SW 1271 (cell line): Measurements from ENCODE around the gene CRADD.

ENCODE experiments used
- DNase-seq, 2 experiments: peaks; one replicate each; lab custom pipeline; 2025; lab: John Stamatoyannopoulos, UW

CRADD gene

DNA sequence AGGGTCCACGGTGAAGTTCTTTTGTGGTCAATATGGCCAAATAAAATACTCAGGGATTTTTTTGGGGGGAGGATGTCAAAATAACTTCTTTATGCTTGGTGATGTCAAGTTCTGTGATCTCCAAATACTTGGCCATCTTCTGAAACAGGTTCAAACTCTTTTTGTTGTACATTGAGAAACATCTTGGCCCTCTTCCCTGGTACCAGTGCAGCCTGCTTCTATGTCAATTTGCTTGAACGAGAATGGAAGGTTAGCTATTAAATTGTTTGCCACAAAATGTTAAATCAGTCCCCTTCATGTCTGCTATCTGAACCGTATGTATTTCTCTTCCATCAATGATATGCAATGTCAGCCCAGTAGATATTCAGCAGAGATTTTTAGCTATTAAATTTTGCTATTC lies 6.1 kb upstream of the CRADD start:
- DNase-seq = no peak

DNA sequence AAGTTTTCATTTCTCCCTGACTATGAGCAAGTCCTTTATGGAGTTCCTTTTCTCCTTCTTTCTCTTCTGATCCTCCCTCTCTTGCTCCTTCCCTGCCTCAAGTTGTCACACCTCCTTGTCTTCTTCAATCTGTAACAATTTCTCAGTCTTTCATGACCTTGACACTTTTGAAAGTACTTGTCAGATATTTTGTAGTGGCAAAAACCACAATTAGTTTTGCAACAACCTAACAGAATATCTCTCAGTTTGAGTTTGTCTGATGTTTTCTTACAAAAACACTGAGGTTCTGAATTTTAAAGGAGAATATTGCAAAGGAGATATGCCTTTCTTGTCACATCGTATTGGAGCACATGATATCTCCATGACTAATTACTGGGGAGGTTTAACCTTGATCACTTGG lies 4.1 kb upstream of the CRADD start:
- no peak for DNase-seq

DNA sequence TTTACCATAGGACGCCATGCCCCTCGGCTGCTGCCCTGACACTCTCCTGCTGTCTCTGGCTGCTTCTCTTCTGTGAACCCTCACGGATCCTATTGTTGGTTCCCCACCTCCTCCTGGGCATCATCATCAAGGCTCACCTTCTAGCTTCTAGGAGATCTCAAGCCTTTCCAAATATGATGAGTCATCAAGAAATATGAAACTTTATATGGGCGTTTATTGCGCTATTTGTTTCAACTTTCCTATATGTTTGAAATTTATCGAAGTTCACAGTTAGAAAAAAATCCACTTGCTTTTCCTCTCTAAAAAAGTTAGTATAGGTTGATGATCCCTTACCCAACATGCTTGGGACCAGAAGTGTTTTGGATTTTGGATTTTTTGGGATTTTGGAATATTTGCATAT lies 2.8 kb upstream of the CRADD start:
- DNase-seq = no peak

DNA sequence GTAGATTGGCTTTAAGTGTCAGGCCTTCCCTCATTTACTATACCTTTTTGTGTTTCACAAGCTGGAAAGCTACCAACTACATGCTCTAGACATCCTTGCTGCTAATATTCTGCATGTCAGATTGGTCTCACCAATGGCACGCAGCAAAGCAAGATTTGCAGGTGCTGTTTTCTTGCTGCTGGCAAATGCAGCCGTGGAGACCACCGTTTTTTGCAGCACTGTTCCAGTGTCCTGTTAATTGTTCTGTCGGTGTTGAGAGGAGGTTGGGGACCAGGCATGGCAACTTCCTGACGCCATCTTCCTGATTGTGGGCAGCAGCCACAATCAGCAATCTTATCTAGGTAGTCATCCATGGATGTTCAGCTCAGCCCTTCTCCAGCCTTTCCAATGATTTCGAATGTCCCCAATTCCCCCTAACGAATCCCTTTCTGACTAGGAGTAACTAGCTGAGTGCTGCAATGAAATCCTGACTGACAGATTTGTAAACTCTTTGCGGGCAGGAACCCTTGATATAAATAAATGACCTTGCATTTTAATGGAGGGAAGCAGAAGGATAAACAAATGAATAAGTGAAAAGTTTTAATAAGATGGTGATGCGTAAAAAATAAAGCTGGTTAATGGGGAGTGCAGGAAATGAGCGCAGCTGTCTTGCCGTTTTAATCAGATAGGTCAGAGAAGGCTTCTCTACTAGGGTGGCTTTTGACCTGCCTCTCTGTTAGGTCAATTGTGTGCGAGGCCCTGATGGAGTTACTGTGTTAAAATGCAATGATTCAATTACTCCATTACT lies 574 bp upstream of the CRADD start:
- DNase-seq = no peak

DNA sequence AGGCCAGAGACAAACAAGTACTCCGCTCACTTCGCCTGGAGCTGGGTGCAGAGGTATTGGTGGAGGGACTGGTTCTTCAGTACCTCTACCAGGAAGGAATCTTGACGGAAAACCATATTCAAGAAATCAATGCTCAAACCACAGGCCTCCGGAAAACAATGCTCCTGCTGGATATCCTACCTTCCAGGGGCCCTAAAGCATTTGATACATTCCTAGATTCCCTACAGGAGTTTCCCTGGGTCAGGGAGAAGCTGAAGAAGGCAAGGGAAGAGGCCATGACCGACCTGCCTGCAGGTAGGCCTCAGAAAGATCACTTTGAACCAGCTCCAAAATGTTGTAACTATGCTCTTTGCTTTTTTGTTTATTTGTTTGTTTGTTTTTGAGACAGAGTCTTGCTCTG lies 1.6 kb downstream of the CRADD start:
- no peak for DNase-seq

DNA sequence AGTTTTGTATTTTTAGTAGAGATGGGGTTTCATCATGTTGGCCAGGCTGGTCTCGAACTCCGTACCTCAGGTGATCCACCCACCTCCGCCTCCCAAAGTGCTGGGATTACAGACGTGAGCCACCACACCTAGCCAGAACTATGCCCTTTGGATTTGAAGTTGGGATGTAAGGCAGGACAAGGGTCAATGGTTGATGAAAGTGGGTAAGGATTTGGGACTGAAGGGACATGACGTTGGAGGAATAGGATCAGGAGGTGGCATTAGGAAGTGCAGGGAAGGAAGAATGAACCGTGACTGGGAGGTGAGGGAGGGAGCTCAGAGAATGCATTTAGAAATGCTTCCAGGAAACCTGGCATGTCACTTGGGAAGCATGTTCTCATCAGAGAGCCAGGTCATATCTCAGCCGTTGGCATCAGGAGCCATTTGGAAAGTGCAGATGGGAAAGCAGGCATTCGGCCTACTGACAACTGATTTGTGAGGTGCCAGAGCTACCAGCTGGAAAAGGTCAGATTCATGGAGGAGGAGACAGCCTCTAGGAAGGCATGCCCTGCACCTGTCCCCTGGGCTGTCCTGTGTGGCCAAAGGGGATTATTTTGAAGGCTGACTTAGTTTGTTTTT lies 2.2 kb downstream of the CRADD start:
- no peak for DNase-seq

DNA sequence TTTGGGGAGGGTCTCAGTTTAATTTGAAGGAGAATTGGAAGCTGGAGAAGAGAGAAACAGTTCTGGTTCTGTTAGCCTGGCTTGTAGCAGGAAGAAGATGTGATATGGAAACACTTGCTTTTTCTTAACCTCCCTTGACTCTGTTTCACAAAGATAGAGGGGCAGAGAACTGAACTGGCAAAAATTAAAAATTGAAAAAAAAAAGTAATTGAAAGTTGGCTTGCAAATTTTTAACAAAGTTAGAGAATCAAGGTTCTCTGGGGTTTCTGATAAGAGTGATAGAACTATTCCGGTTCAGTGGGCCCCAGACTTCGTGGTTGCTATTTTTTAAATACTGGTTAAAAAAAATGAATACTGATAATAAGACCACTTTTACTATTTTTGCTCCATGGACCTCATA lies 2.8 kb downstream of the CRADD start:
- no peak for DNase-seq

DNA sequence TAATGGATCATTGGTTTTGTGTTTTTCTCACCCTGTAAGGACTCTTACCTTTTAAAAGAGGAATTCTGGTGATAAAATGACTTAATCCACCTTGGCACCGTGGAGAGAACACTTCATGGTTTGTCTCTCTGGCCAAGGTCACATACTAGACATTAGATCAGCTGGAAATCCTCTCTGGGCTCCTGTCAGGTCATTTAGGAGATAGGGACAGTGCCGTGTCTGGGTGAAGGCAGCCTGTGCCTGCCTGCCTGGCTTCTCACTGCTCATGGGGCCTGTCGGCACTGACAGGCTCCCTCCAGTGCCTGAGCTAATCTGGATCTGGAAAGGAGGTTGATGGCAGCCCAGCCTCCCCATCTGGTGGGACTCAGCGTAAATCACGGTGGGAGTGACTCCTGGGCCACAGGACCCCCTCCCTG lies 5.7 kb downstream of the CRADD start:
- DNase-seq = no peak

DNA sequence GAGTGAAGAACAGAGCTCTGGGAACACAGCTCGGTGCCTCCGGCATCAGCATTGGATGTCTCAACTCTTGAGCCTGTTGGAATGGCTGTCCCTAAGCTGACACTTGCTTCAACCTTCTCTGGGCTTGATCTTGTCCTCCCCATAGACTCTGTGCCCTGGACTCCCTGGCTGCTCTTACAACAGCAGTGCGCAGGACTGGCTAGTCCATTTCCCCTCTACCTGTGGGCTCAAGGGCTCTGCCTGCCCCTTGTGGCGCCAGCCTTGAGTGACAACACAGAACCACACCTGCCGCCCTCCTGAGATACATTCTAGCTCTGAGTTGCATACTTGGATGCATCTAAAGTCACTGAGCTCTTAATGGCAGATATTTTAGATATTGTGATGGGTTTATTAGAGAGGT lies 6.2 kb downstream of the CRADD start:
- DNase-seq = no peak

DNA sequence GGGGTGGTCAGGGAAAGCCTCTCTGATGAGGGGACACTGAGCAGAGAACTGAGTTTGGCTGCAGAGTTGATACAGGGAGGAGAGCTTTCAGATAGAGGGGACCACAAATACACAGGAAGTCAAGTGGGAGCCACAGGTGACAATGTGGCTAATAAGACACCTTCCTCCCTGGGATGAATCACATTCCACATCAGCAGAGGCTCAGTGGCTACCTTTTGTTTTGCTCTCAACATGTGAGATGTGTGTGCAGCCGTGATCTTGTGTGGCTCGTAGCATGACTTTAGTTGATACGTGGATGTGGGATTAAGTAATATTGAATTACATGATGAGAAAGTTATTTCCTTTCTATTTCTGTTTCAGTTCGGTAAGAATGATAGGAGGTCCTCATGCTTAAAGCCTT lies 7.5 kb downstream of the CRADD start:
- no peak for DNase-seq

DNA sequence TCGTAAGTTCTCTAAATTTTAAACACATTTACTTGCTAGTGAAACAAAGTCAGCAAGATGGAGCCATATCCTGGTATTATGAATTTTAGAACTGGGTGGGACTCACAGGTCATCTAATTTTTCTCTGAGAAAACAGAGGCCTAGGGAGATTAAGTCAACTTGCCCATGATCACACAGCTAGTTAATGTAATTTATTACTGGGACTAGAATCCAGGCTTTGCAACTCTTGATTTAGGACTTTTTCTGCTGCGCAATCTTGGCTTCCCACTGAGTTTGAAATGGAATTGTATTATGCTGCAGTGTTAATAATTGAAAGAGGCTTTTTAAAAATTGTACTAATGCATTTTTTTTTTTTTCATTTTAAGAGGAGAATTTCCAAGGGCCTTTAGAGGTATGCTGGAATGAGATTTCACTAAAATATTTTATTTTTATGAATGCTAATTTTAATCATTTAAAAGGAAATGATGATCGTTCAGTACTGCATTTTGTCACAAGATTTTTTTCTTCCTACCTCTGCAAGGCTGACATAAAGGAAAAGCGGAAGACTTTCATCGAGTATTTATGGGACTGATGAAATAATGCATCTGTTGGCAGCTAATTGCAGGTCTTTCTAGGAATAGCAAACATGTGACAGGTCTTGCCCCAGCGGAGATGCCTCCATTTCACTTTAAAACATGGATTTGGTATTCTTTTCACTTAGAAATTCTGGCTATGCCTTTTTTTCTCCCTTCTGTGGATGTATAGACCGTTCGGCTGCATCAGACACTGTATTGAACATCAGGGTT lies 9.6 kb downstream of the CRADD start:
- no peak for DNase-seq

DNA sequence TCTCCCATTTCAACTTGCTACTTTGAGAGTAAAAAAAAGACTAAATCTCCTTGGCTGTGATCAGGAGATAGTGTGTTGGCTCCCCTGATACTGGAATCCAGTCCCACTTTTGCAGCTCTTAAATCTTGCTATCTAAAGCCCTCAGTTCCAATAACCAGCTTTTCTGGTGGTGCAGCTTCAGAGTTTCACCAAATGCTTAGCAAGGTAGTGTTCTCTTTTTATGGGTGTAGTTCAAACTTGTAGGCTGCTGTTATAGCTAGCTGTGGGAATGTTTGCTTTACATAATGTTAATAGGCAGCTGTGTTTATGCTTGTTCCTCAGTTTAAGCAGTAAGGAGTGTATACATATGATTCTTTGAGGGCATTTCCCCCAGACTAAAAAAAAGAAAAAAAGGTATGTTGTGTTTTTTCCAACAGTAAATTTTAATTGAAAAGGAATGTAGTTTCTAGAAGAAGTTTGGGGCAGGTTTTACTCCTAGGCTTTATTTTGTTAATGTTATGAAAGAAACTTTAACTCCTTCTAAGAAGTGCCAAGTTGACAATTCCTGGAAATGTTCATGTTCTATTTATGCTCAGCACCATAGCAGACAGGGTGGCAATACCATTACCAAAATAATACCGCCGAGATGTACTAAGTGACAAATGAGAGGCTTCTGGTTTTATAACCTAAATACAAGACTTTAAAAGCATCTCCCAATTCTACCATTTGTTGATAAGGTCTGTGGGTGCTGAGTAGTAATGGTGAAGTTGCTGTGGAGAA lies 12.1 kb downstream of the CRADD start:
- no peak for DNase-seq

DNA sequence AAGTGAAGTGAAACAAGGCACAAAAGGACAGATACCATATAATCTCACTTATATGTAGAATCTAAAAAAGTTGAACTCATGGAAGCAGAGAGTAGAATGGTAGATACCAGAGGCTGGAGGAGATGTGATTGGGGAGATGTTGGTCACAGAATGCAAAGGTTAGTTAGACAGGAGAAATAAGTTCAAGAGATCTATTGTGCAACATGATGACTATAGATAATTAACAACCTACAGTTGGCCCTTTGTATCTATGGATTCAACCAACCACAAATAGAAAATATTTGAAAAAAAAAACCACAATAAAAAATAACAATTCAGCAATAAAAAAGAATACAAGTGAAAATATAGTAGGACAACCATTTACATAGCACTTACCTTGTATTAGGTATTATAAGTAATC lies 19.3 kb downstream of the CRADD start:
- no peak for DNase-seq

DNA sequence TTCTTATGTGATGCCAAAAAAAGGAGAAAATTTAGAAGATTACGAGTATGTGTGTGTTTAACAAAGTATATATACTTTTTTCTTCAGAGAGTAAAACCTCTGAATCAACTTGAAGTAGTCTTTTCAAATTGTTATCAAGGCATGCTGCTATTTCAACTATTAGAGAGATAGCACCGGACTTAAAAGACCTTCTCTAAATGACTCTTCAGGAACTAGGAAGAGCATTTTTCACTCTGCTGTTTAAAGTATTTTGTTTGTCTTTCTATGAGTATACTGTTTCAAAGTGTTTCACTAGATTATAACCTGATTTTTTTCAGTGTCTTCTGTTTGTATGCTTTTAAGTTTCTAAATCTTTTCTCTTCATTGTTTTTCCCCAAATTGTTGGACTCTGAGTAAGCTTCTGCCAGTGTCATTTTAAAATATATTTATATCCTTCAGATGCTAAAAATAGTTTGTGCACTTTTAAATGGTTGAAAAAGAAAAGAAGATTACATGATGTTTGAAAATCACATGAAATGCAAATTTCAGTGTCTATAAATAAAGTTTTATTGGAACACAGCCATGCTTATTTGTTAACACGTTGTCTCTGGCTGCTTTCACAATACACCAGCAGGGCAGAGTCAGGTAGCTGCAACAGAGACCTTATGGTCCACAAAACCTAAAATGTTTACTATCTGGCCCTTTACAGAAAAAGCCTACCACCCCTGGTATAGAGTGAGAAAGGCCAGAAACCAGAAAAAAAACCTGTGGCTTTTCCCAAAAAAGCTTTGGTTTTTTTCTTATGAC lies 21.3 kb downstream of the CRADD start:
- no peak for DNase-seq

DNA sequence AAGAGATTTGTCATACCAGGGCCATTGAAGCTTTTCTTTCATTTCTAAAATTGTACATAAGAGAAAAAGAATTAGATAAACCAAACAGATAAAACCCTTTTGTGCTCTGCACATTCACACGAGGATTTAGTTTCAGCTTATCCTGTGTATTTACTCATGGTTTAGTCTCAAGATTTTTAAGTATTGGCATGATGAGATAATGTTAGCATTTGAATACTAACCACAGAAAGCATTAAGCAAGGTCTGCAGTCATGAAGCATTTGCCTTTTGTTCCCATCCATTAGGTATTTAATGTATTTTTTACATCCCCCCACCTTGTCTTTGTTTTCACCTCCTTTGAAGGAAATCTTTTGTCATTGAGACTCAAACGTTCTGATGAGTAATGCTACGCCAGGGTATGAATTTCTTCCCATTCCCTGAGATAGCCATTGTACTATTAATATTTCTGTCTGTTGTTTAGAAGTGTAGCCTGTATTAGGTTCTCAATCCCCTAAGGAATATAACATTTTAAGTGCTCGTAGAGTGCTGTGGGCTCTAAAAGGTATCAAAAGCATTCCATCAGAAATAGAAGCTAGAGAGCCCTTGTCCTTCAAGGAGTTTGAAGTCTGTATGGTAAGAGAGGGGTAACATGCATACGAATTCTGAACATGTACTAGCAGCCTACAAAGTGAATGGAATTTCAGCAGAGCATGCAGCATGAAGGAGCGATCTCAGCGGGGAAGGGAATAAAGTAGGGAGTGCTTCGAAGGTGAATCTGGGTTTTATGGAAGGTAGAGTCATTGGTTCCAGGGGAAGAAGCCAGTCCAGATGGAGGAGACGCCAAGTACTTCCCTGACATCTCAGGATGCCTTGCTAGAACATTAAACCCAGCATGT lies 22.3 kb downstream of the CRADD start:
- no peak for DNase-seq

DNA sequence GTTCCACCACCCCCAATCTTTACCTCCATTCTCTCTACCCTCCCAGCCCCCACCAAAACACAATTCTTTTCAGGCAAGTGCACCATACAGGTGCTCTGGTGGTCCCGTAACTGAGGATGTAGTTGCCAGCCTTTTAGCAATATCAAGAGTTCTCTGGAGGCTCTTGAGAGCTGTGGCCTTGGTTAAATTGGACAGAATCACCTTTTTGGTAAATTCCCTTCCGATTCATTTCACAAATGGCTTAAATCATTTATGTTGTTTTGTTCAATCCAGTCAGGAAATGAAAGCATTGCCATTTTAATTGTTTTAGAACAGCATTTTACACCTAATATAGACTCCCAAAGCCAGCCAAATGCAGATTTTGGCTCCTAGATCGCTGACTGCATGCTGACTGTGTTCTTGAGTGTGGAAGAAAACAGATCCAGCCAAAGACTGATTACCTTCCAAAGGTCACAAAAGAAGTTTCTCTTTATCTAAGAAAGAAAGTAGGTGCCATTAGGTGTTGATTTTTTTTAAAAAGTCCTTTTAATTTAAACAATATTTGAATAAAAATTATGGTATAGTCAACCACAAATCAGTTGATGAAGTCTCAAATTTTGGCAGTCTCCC lies 25.6 kb downstream of the CRADD start:
- no peak for DNase-seq

DNA sequence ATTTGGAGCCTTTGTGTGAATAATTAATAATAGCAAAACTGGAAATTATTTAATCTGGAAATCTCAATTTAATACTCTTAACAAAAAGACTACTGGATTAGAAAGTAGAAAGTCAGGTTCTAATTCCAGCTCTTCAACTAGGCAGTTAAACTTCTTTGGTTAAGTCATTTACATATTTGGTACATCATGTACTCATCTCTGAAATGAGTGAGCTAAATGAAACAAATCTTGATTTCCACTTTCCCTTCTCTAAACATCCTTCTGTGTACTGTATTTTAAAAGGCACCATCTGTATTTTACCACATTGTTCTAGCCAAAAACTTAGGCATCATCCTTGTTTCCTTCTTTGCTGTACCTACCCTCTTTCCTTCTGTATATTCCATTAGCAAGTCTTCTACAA lies 26.9 kb downstream of the CRADD start:
- no peak for DNase-seq

DNA sequence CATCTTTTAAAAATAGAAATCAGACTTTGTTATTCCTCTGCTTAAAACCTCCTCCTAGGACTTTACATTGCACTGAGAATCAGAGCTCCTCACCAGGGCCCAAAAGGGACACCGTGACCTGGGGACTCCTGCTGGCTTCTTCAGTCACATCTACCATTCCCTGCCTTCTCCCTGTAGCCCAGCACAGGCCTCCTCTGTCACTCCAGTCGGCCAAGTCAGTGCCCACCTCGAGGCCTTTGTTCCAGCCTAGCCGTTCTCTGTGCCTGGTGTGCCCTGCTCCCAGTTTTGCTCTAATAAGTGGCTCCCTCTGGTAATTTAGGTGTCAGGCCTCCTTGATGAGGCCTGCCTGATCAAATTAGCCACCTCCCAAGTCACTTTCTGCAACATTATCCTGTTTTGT lies 27.4 kb downstream of the CRADD start:
- DNase-seq = no peak

DNA sequence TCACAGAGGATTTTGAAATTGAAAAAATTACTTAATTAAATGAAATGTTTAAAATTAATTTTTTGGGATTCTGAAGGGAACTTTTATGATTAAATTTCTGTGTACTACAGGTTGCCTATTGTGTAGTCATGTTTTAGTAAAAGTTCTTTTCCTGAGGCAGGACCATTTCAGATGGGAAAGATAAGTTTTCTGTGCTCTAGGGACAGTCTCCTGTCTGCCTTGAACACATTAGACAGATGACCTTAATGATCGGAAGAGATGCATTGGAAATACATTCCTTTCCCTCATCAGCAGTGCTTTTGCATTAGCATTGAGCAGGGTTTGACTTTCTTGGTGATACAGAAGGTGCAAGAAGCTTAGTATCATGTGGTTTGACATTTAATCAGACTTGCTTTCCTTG lies 28.1 kb downstream of the CRADD start:
- no peak for DNase-seq

DNA sequence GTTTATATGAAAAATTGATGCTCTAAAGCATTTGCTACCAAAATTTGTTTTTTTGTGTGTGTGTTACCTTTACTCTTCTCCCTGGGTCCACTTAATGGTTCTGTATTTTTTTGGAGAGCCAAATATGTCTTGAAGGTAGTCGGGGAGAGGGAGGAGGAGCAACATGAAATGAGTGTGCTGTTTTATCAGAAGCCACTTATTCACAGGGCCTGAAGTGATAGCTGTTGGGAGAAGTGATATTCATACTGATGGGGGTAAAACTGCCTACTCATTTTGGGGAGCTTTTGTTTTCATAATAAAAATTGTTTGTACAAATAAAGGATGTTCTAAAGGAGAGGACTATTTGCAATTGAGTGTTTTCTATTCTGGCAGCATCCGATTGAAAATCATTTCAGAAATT lies 29.2 kb downstream of the CRADD start:
- no peak for DNase-seq
